ENCODE results near the gene THAP9. TPM values are rescaled to one million over a fixed set of nuclear protein-coding genes. Genes with fewer than 3 reads are reported as not detected.

Gene THAP9, protein sequence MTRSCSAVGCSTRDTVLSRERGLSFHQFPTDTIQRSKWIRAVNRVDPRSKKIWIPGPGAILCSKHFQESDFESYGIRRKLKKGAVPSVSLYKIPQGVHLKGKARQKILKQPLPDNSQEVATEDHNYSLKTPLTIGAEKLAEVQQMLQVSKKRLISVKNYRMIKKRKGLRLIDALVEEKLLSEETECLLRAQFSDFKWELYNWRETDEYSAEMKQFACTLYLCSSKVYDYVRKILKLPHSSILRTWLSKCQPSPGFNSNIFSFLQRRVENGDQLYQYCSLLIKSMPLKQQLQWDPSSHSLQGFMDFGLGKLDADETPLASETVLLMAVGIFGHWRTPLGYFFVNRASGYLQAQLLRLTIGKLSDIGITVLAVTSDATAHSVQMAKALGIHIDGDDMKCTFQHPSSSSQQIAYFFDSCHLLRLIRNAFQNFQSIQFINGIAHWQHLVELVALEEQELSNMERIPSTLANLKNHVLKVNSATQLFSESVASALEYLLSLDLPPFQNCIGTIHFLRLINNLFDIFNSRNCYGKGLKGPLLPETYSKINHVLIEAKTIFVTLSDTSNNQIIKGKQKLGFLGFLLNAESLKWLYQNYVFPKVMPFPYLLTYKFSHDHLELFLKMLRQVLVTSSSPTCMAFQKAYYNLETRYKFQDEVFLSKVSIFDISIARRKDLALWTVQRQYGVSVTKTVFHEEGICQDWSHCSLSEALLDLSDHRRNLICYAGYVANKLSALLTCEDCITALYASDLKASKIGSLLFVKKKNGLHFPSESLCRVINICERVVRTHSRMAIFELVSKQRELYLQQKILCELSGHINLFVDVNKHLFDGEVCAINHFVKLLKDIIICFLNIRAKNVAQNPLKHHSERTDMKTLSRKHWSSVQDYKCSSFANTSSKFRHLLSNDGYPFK
- 1.6 and 3.2 TPM in 2 replicates for total RNA-seq

DNA sequence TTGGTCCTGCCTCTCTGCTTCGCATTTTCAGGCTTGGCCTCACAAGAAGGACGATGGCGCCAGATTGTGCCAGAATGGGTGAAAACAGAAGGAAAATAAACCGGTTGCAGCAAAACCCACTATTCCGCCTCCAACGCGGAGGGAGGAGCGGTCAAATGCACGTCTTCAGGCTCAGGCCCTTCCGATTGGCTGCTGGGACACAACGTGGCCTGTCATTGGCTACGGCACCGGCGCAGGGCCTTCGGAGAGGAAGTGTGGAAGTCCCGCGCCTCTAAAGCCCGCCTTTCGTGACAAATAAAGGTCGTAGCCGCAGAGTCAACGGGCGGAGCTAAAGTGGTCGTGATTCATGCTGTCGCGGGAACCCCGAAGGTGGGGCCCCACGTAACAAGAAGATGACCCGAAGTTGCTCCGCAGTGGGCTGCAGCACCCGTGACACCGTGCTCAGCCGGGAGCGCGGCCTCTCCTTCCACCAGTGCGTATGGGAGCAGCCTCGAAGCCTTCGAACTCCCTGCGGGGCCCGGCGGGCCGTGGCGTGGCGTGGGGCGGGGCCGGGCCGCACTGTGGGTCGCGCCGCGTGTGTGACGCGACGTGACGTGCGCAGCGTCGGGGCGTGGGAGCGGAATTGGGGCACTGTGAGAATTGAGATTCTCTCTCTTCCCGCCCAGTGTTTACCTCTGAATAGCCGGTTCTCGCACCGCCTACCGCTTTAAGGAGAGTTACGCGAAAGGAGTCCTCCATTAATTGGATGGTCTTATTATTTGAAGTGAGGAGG lies at the start of gene THAP9:
THAP9 (plus strand) TSS at position 325 of the 772 bp plus-strand sequence; CDS start at position 393, 68 bp downstream.

DNA sequence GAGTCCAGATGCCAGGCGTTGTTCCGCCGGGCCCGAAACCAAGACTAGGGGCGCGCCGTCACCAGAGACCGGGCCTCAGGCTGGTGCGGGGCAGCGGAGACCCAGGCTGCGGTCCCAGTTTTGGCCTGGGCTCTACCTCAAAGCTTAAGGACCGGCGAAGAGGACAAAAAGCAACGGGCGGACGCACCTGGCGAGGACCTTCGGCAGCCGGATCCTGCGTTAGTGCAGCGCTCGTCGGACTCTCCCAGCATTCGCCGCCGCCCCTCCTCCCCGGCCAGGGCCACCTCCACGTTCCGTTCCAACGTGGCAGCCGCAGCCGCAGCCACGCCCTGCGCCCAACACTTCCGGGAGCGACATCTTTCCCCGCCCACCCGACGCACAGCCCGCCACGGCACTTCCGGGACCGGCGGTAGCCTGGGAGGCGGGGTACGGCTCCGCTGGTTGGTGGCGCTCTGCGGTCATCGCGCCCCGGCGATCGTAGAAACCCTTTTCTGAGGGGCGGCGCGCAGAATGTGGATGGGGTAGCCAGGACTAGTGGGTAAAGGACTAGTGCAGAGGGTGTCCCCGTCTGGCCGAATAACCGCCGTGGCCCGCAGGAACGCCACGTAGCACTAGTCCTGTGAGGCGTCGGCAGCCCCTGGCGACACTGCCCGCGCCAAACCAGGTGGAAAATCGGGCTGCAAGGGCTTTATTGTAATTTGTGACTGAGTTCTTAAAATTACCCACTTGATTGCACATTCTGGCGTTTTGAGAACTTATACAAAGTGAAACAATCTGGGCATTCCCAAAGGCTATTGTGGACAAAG lies 9.4 kb upstream of the THAP9 start, which contains the start of gene SEC31A:
SEC31A (minus strand) TSS at position 253 of the 806 bp plus-strand sequence. CDS start 9,217 bp downstream, outside the sequence.

Other genes starting within 250 kb of the THAP9 start
- 13.9 and 16.8 TPM in 2 replicates for gene SCD5, start 101.9 kb upstream of the THAP9 start, total RNA-seq
- 230 and 234 TPM in 2 replicates for gene SEC31A, start 9.6 kb upstream of the THAP9 start, total RNA-seq
- gene LIN54, start 110.1 kb downstream of the THAP9 start, total RNA-seq, result 4.4 and 11.0 TPM in 2 replicates
- 32.0 and 38.0 TPM in 2 replicates for gene COPS4, start 134.4 kb downstream of the THAP9 start, total RNA-seq
- gene PLAC8, start 214.0 kb downstream of the THAP9 start, total RNA-seq, result 0.17 TPM in 1 of 2 replicates, not detected in the other

All from pericardium fibroblast (primary cell).